Mesendoderm (in vitro differentiated cells): ENCODE results near the gene CCDC120.

Experiments
- DNase-seq: peaks from one replicate; pipeline ENCODE4 v3.0.0; 2013
- H2AK5ac ChIP-seq: 2 replicates; pipeline ENCODE4 v1.6.1; 2013; ENCODE audit warnings: low read length, inconsistent platforms
- H2BK120ac ChIP-seq: 2 replicates; pipeline ENCODE4 v1.6.1; 2013; ENCODE audit warnings: low read depth, mild to moderate bottlenecking, low read length, moderate library complexity, mixed read lengths
- H2BK15ac ChIP-seq: replicated peaks from 2 replicates; pipeline ENCODE4 v1.6.1; 2013; ENCODE audit warnings: low read depth, mild to moderate bottlenecking, moderate library complexity
- H2BK5ac ChIP-seq: 2 replicates; pipeline ENCODE4 v1.6.1; 2013; ENCODE audit warnings: low read length, inconsistent platforms
- H3K18ac ChIP-seq: 2 replicates; pipeline ENCODE4 v1.6.1; 2013; ENCODE audit warnings: mild to moderate bottlenecking, low read length, mixed read lengths
- H3K23ac ChIP-seq: one replicate; pipeline ENCODE4 v1.6.1; 2013; ENCODE audit warnings: low read length
- H3K27ac ChIP-seq: 2 replicates; pipeline ENCODE4 v1.5.1; 2013; ENCODE audit warnings: low read depth, mild to moderate bottlenecking, inconsistent platforms, low read length, moderate library complexity
- H3K27me3 ChIP-seq: 2 replicates; pipeline ENCODE4 v1.6.1; 2013; ENCODE audit warnings: low read length, control low read depth, mild to moderate bottlenecking, inconsistent platforms; ENCODE audit not compliant: insufficient read depth, poor library complexity
- H3K36me3 ChIP-seq: 2 replicates; pipeline ENCODE4 v1.6.1; 2013; ENCODE audit warnings: low read length, inconsistent platforms; ENCODE audit not compliant: control insufficient read depth, insufficient read depth
- H3K4ac ChIP-seq: one replicate; pipeline ENCODE4 v1.6.1; 2013; ENCODE audit warnings: low read depth, mild to moderate bottlenecking, low read length, moderate library complexity
- H3K4me1 ChIP-seq: 2 replicates; pipeline ENCODE4 v1.6.1; 2013; ENCODE audit warnings: low read depth, low read length, inconsistent platforms; ENCODE audit not compliant: control insufficient read depth
- H3K4me2 ChIP-seq: 2 replicates; pipeline ENCODE4 v1.6.1; 2013; ENCODE audit warnings: low read length
- H3K4me3 ChIP-seq: 2 replicates; pipeline ENCODE4 v1.5.1; 2013; ENCODE audit warnings: mild to moderate bottlenecking, low read length
- H3K56ac ChIP-seq: one replicate; pipeline ENCODE4 v1.6.1; 2013; ENCODE audit warnings: low read length
- H3K79me1 ChIP-seq: 2 replicates; pipeline ENCODE4 v1.6.1; 2013; ENCODE audit warnings: low read length, inconsistent platforms
- H3K79me2 ChIP-seq: 2 replicates; pipeline ENCODE4 v1.6.1; 2013; ENCODE audit warnings: mild to moderate bottlenecking, low read length; ENCODE audit not compliant: control insufficient read depth, insufficient read depth
- H3K9ac ChIP-seq: 2 replicates; pipeline ENCODE4 v1.6.1; 2013; ENCODE audit warnings: low read length, inconsistent platforms
- H4K5ac ChIP-seq: one replicate; pipeline ENCODE4 v1.6.1; 2013; ENCODE audit warnings: low read length
- H4K8ac ChIP-seq: one replicate; pipeline ENCODE4 v1.6.1; 2013; ENCODE audit warnings: low read depth, mild to moderate bottlenecking, control low read depth, low read length, moderate library complexity
- WGBS: extraction: QIAGEN DNeasy Blood & Tissue Kit; methylation state at CpG from one replicate; pipeline ENCODE4 v1.1.7; 2013; ENCODE audit warnings: low lambda C conversion rate, missing lambda C conversion rate; ENCODE audit not compliant: insufficient coverage; ENCODE audit errors: extremely low coverage; 5-methylcytosine and 5-hydroxymethylcytosine counted together

CCDC120 gene

GRCh38 chrX:49079489-49080428 lies 21.0 kb downstream of the CCDC120 start, which contains the start of gene WDR45:
TSS of gene WDR45 (minus strand) at chrX:49079887. CDS start at chrX:49078095, 1,792 bp downstream.
- Histone ChIP-seq H3K4me2 (peak within 1 kb of the TSS; percentile 1), H3K18ac (peak within 1 kb of the TSS; percentile 85), H3K79me1 (no peaks in the 10 kb centered on the region), H3K27me3 (no peaks in the 10 kb centered on the region), H3K79me2 (no peaks in the 10 kb centered on the region), H2BK15ac (no peak within 1 kb of the TSS), H3K27ac (peak within 1 kb of the TSS; percentile 57), H4K5ac (no peak within 1 kb of the TSS), H3K4ac (peak within 1 kb of the TSS; percentile 2), H3K4me3 (peak within 1 kb of the TSS; percentile 53), H3K4me1 (no peaks in the 10 kb centered on the region), H2BK5ac (no peak within 1 kb of the TSS), H3K9ac (peak within 1 kb of the TSS; percentile 66), H2BK120ac (no peak within 1 kb of the TSS), H4K8ac (no peak within 1 kb of the TSS), H3K36me3 (no peaks in the 10 kb centered on the region), H2AK5ac (no peak within 1 kb of the TSS), H3K56ac (peak within 1 kb of the TSS; percentile 83), H3K23ac (no peak within 1 kb of the TSS)
- no CpG with 5 or more reads among the region's 55 CpGs for WGBS
- peak; percentile 76 for DNase-seq

GRCh38 chrX:49082271-49082871 lies 23.6 kb downstream of the CCDC120 start:
- Histone ChIP-seq H3K4me3 (no peak overlapping the region), H3K27me3 (no peaks in the 10 kb centered on the region), H3K23ac (no peak overlapping the region), H4K5ac (no peak overlapping the region), H2BK15ac (no peak overlapping the region), H3K4ac (no peak overlapping the region), H3K4me1 (no peaks in the 10 kb centered on the region), H2BK5ac (no peak overlapping the region), H4K8ac (no peak overlapping the region), H3K79me1 (no peaks in the 10 kb centered on the region), H3K4me2 (no peak overlapping the region), H3K18ac (no peak overlapping the region), H3K56ac (no peak overlapping the region), H2AK5ac (no peak overlapping the region), H2BK120ac (no peak overlapping the region), H3K27ac (no peak overlapping the region), H3K9ac (no peak overlapping the region), H3K36me3 (no peaks in the 10 kb centered on the region), H3K79me2 (no peaks in the 10 kb centered on the region)
- WGBS, result no CpG with 5 or more reads among the region's 4 CpGs
- no peak for DNase-seq

DNA sequence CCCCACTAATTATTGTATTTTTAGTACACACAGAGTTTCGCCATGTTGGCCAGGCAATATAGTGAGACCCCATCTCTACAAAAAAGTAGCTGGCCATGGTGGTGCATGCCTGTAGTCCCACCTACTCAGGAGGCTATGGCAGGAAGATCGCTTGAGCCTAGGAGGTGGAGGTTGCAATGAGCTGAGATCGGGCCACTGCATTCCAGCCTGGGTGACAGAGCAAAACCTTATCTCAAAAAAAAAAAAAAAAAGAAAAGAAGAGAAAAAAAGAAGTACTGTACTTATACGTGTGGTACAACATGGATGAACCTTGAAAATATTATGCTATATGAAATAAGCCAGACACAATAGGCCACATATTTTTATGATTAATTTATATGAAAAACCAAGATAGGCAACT lies 30.8 kb downstream of the CCDC120 start:
- Histone ChIP-seq H2BK120ac (no peak overlapping the region), H3K18ac (no peak overlapping the region), H4K8ac (no peak overlapping the region), H3K23ac (no peak overlapping the region), H2BK15ac (no peak overlapping the region), H4K5ac (no peak overlapping the region), H3K4me2 (no peak overlapping the region), H3K9ac (no peak overlapping the region), H2AK5ac (no peak overlapping the region), H2BK5ac (no peak overlapping the region), H3K79me2 (no peaks in the 10 kb centered on the region), H3K4me3 (no peak overlapping the region), H3K36me3 (no peaks in the 10 kb centered on the region), H3K27me3 (no peaks in the 10 kb centered on the region), H3K4ac (no peak overlapping the region), H3K27ac (no peak overlapping the region), H3K56ac (no peak overlapping the region), H3K4me1 (no peaks in the 10 kb centered on the region), H3K79me1 (no peaks in the 10 kb centered on the region)
- no peak for DNase-seq
- no CpG with 5 or more reads among the region's 4 CpGs for WGBS

DNA sequence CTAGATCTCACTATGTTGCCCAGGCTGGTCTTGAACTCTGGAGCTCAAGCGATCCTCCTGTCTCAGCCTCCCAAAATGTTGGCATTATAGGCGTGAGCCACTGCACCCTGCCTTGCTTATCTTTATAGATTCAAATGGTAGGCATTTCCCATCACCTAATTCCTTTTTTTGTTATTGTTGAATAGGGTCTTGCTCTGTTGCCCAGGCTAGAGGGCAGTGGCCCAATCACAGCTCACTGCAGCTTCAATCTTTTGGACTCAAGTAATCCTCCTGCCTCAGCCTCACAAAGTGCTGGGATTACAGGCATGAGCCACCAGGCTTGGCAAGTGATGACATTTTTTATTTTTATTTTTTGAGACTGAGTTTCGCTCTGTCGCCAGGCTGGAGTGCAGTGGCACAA lies 37.6 kb downstream of the CCDC120 start:
- Histone ChIP-seq H2BK15ac (no peak overlapping the region), H2AK5ac (no peak overlapping the region), H3K27ac (no peak overlapping the region), H3K23ac (no peak overlapping the region), H4K5ac (no peak overlapping the region), H3K4me1 (no peaks in the 10 kb centered on the region), H3K4ac (no peak overlapping the region), H2BK5ac (no peak overlapping the region), H3K27me3 (no peaks in the 10 kb centered on the region), H3K79me1 (no peaks in the 10 kb centered on the region), H3K18ac (no peak overlapping the region), H4K8ac (no peak overlapping the region), H3K9ac (no peak overlapping the region), H3K36me3 (no peaks in the 10 kb centered on the region), H3K4me3 (no peak overlapping the region), H3K56ac (no peak overlapping the region), H3K79me2 (no peaks in the 10 kb centered on the region), H3K4me2 (no peak overlapping the region), H2BK120ac (no peak overlapping the region)
- WGBS, result no CpG with 5 or more reads among the region's 4 CpGs
- no peak for DNase-seq

DNA sequence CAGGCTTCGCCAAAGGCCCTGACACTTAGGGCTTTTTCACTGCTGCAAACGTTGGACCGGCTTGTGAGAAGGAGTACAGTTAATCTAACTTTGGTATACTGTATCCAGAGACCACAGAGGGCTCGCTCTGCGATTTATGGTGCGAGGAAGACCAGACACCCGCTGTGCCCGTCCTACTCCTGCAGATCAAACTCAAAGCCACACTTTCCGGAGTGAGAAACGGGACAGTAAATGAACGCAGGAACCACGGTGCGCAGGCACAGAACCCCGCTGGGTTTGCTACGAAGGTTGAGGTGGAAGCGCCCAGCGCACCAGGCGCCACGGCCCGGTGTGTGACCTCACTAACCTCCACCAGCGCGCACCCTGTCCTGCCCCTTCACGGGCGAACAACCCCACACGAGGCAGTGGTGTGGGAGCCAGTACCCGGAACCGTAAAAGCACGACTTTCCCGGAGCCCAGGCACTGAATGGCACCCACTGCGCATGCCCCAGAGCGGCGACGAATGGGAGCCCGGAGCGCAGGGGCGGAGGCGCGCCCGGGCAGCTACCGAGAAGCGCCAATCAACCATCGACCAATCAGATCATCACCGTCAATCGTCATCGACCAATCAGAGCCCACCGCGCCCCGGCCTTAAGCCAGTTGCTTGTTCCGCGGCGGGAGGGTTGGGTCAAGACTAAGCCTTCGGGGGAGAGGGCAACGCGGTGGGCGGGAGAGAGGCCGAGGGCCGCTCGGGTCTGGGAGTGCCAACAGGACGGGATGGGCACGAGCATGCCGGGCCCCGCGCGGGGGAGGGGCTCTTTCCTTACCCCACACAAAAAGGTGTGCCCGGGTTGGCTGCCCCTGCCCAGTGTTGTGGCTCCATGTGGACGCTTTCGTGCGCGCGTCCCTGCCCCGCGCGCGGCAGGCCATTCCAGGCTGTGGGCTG lies 42.2 kb downstream of the CCDC120 start:
- no CpG with 5 or more reads among the region's 74 CpGs for WGBS
- no peak overlapping the region for H3K27ac ChIP-seq
- DNase-seq, result peak; percentile 96

More for the DNA sequence above, 42.2 kb downstream of the CCDC120 start:
- Histone ChIP-seq H3K4me3 (peak overlapping the region; percentile 77), H3K27me3 (no peaks in the 10 kb centered on the region), H3K4me1 (no peaks in the 10 kb centered on the region), H2AK5ac (no peak overlapping the region), H3K23ac (no peak overlapping the region), H3K4me2 (peak overlapping the region; percentile 65), H4K5ac (no peak overlapping the region), H3K36me3 (no peaks in the 10 kb centered on the region), H2BK15ac (no peak overlapping the region), H3K9ac (peak overlapping the region; percentile 76), H2BK5ac (no peak overlapping the region), H3K18ac (no peak overlapping the region), H3K4ac (no peak overlapping the region), H4K8ac (no peak overlapping the region), H3K79me1 (no peaks in the 10 kb centered on the region), H3K79me2 (no peaks in the 10 kb centered on the region), H2BK120ac (no peak overlapping the region), H3K56ac (peak overlapping the region; percentile 89)
